RWPE2 (cell line): ENCODE data around the gene ESPL1.

Experiments used
- ATAC-seq: fragments of 200-7000 bp; cut with Tn5 transposase; 3 replicates; pipeline ENCODE4 v1.9.1; 2021; ENCODE audit warnings: low read depth
- DNase-seq: peaks from one replicate; pipeline ENCODE4 v3.0.0-alpha.2; 2020; ENCODE audit warnings: low spot score
- H3K27ac ChIP-seq: fragments of 450-650 bp; 2 replicates; pipeline ENCODE4 v1.5.1; 2017; ENCODE audit warnings: mild to moderate bottlenecking; ENCODE audit not compliant: poor library complexity, severe bottlenecking
- H3K27me3 ChIP-seq: fragments of 250-450 bp; sonication (Bioruptor Pico); 2 replicates; pipeline ENCODE4 v1.5.1; 2021; ENCODE audit warnings: mild to moderate bottlenecking, moderate library complexity; ENCODE audit not compliant: insufficient read depth, poor library complexity, severe bottlenecking
- H3K36me3 ChIP-seq: fragments of 250-450 bp; sonication (Bioruptor Pico); 2 replicates; pipeline ENCODE4 v1.5.1; 2020; ENCODE audit warnings: low read depth, mild to moderate bottlenecking, moderate library complexity
- H3K4me1 ChIP-seq: fragments of 250-450 bp; sonication (Bioruptor Pico); 2 replicates; pipeline ENCODE4 v1.5.1; 2021; ENCODE audit warnings: mild to moderate bottlenecking, moderate library complexity; ENCODE audit not compliant: insufficient read depth, poor library complexity, severe bottlenecking
- H3K4me3 ChIP-seq: fragments of 250-450 bp; sonication (Bioruptor Pico); 2 replicates; pipeline ENCODE4 v1.5.1; 2021; ENCODE audit warnings: mild to moderate bottlenecking, moderate library complexity; ENCODE audit not compliant: severe bottlenecking
- H3K9me3 ChIP-seq: fragments of 250-450 bp; sonication (Bioruptor Pico); 2 replicates; pipeline ENCODE4 v1.5.1; 2021; ENCODE audit warnings: mild to moderate bottlenecking, moderate library complexity; ENCODE audit not compliant: severe bottlenecking
- TF ChIP-seq, protein P1 (sequence below): fragments of 450-650 bp; IDR thresholded peaks from one replicate; pipeline ENCODE4 v1.5.1; 2017; ENCODE audit warnings: mild to moderate bottlenecking, moderate library complexity; ENCODE audit not compliant: poor library complexity, severe bottlenecking

Gene ESPL1

DNA sequence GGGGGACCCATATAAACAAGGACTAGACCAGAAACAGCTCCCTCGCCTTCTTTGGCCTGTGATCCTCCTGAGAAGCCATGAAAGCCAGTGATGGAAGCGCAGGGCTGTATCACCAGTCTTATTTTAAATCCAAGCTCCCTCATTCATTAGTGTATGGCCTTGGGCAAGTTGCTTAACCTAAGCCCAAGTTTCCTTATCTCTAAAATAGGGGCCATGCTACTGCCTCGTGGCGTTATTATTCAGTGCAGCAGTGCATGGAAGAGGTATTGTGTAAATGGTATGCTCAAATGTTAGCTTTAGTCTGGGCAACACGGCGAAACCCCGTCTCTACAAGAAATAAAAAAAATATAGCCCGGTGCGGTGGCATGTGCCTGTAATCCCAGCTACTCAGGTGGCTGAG is 9.9 kb downstream of the ESPL1 start:
- Histone ChIP-seq H3K36me3 (peaks cover 75% of the 10 kb centered on the region), H3K9me3 (no peaks in the 10 kb centered on the region), H3K4me1 (no peaks in the 10 kb centered on the region), H3K27ac (no peak overlapping the region), H3K4me3 (no peak overlapping the region), H3K27me3 (no peaks in the 10 kb centered on the region)
- ATAC-seq, result no peak
- no peak for DNase-seq
- TF ChIP-seq, protein P1, sequence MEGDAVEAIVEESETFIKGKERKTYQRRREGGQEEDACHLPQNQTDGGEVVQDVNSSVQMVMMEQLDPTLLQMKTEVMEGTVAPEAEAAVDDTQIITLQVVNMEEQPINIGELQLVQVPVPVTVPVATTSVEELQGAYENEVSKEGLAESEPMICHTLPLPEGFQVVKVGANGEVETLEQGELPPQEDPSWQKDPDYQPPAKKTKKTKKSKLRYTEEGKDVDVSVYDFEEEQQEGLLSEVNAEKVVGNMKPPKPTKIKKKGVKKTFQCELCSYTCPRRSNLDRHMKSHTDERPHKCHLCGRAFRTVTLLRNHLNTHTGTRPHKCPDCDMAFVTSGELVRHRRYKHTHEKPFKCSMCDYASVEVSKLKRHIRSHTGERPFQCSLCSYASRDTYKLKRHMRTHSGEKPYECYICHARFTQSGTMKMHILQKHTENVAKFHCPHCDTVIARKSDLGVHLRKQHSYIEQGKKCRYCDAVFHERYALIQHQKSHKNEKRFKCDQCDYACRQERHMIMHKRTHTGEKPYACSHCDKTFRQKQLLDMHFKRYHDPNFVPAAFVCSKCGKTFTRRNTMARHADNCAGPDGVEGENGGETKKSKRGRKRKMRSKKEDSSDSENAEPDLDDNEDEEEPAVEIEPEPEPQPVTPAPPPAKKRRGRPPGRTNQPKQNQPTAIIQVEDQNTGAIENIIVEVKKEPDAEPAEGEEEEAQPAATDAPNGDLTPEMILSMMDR, result no peak

DNA sequence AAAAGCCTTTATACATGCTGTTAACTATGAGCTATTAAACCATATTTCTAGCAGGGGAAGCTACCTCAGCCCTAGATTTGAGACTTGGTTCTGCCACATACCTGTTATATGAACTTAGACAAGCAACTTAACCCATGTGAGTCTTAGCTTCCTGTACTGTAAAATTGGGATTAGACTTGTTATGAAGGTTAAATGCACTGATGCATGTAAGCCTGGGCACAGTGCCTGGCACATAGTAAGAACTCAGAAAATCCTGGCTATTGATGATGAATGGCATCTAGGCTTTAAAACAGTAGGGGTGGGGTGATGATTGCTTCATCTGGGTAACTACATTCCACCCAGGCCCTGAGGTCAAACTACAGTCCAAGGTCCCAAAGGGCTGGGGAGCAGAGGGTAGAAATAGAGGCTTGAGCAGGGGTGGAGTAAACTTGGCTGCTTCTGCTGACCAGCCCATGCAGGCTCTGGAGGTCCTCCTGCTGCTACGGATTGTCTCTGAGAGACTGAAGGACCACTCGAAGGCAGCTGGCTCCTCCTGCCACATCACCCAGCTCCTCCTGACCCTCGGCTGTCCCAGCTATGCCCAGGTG is 11.3 kb downstream of the ESPL1 start:
- TF ChIP-seq, protein P1, result no peak
- no peak for DNase-seq
- Histone ChIP-seq H3K4me3 (no peak overlapping the region), H3K4me1 (no peaks in the 10 kb centered on the region), H3K36me3 (peaks cover 84% of the 10 kb centered on the region), H3K9me3 (no peaks in the 10 kb centered on the region), H3K27ac (no peak overlapping the region), H3K27me3 (no peaks in the 10 kb centered on the region)
- ATAC-seq, result no peak

DNA sequence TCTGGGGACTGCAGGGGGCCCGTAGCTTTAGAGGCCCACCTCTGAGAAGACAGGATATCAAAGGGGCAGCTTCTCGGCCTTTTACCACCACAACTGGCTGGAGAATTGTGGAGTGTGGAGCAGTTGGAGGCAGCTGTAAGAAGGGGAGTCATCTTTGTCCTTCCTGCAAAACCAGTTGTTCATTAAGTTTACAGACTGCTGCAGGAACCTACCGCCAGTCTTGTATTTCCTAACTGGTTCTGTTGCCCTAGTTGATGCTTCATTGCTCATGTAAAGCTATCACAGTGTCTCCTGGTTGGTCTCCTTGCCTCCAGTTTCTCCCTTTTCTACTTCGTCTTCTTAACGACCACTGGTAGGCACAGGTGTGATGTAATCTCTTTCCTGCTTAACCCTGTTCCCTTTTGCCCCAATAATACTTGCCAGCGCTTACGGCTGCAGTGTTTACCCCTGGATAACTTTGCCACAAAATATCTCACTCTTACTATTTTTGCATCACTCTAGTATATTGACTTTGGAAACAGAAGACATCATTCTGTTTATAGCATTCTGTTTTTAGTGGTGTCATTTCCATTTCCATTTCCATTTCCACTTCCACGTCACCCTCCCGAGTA is 11.9 kb downstream of the ESPL1 start:
- no peaks in the 10 kb centered on the region for H3K27me3 ChIP-seq
- peaks cover 84% of the 10 kb centered on the region for H3K36me3 ChIP-seq
- DNase-seq (no peak), ATAC-seq (no peak)
- TF ChIP-seq, protein P1, result no peak
- no peaks in the 10 kb centered on the region for H3K9me3 ChIP-seq
- H3K4me1 ChIP-seq, result no peaks in the 10 kb centered on the region
- H3K4me3 ChIP-seq, result no peak overlapping the region
- no peak overlapping the region for H3K27ac ChIP-seq

DNA sequence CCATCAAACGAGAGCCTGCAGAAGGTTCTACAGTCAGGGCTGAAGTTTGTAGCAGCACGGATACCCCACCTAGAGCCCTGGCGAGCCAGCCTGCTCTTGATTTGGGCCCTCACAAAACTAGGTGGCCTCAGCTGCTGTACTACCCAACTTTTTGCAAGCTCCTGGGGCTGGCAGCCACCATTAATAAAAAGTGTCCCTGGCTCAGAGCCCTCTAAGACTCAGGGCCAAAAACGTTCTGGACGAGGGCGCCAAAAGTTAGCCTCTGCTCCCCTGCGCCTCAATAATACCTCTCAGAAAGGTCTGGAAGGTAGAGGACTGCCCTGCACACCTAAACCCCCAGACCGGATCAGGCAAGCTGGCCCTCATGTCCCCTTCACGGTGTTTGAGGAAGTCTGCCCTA is 18.3 kb downstream of the ESPL1 start:
- no peaks in the 10 kb centered on the region for H3K9me3 ChIP-seq
- ATAC-seq, result no peak
- DNase-seq, result no peak

More for the DNA sequence above, 18.3 kb downstream of the ESPL1 start:
- TF ChIP-seq, protein P1, result no peak
- H3K27ac ChIP-seq, result no peak overlapping the region
- no peaks in the 10 kb centered on the region for H3K27me3 ChIP-seq
- peaks cover 70% of the 10 kb centered on the region for H3K36me3 ChIP-seq
- no peaks in the 10 kb centered on the region for H3K4me1 ChIP-seq
- no peak overlapping the region for H3K4me3 ChIP-seq
